22Rv1 (cell line): ENCODE measurements around the gene DLG3.
"Not testable (repeated sequence)": the region's sequence is repeated elsewhere in the genome, so short reads cannot be mapped to it uniquely, and the experiment has no call there.

ENCODE experiments used
- H3K27ac ChIP-seq: fragments of 450-650 bp; 2 replicates; pipeline ENCODE4 v1.5.1; 2017
- CTCF ChIP-seq: fragments of 450-650 bp; IDR thresholded peaks from 2 replicates; pipeline ENCODE4 v1.5.1; 2017; ENCODE audit warnings: mild to moderate bottlenecking
- ZFX ChIP-seq: fragments of 450-650 bp; IDR thresholded peaks from 2 replicates; pipeline ENCODE4 v1.6.1; 2017; ENCODE audit warnings: antibody characterized with exemption, borderline replicate concordance

Gene DLG3

GRCh38 chrX:70500826-70501225 is 56.2 kb downstream of the DLG3 start:
- TF ChIP-seq ZFX (no peak), CTCF (no peak)
- H3K27ac ChIP-seq, result no peak overlapping the region

DNA sequence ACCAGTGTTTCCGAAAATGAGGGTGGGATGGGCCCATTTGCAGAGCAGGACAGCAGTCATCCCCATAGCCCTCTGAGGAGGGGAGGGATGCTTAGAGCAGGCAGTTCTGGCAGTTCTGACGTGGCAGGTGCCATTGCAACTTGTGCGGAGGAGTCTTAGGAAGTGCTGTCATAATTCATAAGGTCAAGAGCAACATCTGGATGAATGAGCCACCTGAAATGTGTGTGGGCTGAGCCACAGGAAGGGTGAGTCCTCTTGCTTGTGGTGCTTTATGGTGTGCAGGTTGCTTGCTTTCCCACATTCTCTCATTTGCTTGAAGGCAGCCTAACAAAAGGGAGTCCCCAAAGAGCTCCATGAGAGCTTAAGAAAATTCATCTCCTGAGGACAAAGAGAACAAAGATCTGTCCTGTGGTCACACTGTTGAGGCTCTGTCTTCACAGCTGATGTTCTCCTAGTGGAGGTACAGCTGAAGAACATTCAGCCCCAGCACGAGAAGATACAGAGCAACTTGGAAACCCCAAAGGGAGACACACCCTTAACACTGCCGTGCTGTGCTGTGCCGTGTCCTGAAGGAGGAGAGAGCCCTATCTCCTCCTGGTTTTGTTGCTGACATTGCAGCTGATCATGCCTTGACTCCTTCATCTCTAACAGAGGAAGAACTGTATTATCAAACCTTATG is 60.3 kb downstream of the DLG3 start:
- no peak for TF ChIP-seq ZFX
- TF ChIP-seq CTCF, result no peak
- H3K27ac ChIP-seq, result no peak overlapping the region

- H3K27ac ChIP-seq, result no peak overlapping the region
- no peak for TF ChIP-seq CTCF
- TF ChIP-seq ZFX, result no peak
These were observed 60.8 kb downstream of the DLG3 start for GRCh38 chrX:70505451-70505841.

DNA sequence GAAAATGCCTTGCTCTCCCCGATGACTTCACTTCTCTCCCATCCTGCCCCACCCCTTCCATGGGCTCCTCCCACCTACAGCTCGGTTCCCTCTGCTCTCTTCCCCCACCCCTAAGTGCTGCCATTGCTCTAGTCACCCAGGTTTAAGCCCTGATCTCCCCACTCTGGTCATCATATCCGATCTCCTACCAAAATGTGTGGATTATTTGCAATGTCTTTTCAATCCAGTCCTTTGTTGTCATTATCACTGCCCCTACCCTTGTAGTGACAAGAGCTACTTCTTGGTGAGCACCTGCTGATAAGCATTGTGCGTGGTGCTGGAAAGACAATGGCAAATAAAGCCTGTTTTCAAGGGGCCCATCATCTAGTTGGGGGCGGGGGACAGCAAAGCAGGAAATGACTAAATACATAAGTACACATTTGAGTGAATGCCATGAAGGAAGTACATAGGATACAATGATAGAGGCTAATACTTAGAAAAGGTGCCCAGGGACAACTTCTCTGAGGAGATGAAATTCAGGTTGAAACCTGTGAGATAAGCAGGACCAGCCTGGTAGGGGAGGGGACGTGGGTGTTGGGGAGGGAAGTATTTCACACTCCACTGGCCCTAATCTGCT is 63.8 kb downstream of the DLG3 start:
- H3K27ac ChIP-seq, result no peak overlapping the region
- no peak for TF ChIP-seq ZFX
- TF ChIP-seq CTCF, result no peak

GRCh38 chrX:70509078-70509477 is 64.4 kb downstream of the DLG3 start:
- TF ChIP-seq ZFX (no peak), CTCF (no peak)
- no peak overlapping the region for H3K27ac ChIP-seq

- H3K27ac ChIP-seq, result not testable (repeated sequence)
These were observed 70.6 kb downstream of the DLG3 start for GRCh38 chrX:70515270-70515669.

GRCh38 chrX:70515692-70516091 is 71.1 kb downstream of the DLG3 start:
- not testable (repeated sequence) for H3K27ac ChIP-seq

DNA sequence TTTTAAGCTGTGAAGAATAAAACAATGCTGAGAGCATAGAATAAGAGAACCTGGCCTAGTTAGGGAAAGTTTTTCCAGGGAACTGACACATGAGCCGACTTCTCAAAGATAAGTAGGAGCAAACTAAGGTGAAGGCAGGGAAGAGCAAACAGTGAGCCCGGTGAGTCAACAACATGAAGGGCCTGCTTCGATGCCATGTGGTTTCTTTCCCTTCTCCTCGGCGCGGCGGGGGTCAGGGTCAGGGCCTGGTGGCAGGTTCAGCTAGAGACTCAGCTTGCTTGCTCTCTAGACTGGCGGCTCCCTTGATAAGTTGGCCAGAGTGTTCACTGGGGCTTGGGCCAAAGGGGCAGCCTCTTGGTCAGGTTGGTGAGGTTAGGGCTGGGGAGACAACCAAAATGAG is 81.1 kb downstream of the DLG3 start:
- TF ChIP-seq ZFX (no peak), CTCF (no peak)

More for the DNA sequence above, 81.1 kb downstream of the DLG3 start:
- H3K27ac ChIP-seq, result peak overlapping the region; percentile 69
